HepG2 (cell line): ENCODE measurements around the gene PTH1R. TPM values are rescaled to one million over a fixed set of nuclear protein-coding genes. Genes with fewer than 3 reads are reported as not detected.
A peak's percentile ranks its signal among the peaks of the same experiment; 100 is the strongest.

Source experiments
- ATAC-seq: fragments of 200-7000 bp; cut with Tn5 transposase; 3 replicates; pipeline ENCODE4 v1.9.1; 2020; ENCODE audit warnings: mild to moderate bottlenecking, moderate library complexity
- BruUV-seq: library from RNA; stranded (reverse); fragments of 400-500 nt; replicated peaks from 2 replicates; lab custom pipeline; 2021; lab: Mats Ljungman, UMichigan
- CTCF ChIA-PET: fragments of 300-600 bp; formaldehyde crosslinking; extraction: SDS; loops from one replicate; lab custom pipeline; 2021; ENCODE audit warnings: low total read pairs, inconsistent platforms, low intra/inter-chr PET ratio; lab: Yijun Ruan, JAX
- POLR2A ChIA-PET: fragments of 350-600 bp; sonication (Branson Sonifier 250); formaldehyde crosslinking; loops from one replicate; lab custom pipeline; 2020; ENCODE audit warnings: antibody characterized with exemption, inconsistent platforms; lab: Yijun Ruan, JAX
- DNase-seq: peaks from one replicate; pipeline ENCODE4 v3.0.0-alpha.2; 2015; ENCODE audit warnings: low spot score
- FAIRE-seq: peaks from 3 replicates; lab custom pipeline; 2011; peaks lifted over from hg19 to GRCh38; lab: Jason Lieb, UNC
- H2AFZ ChIP-seq: one replicate; pipeline ENCODE4 v1.6.1; 2011; ENCODE audit warnings: low read length, inconsistent platforms
- H3K27ac ChIP-seq: fragments of 300-600 bp; 3 replicates; pipeline ENCODE4 v1.8.0; 2011; ENCODE audit warnings: mixed run types, mild to moderate bottlenecking, mixed read lengths, low read length, inconsistent platforms; ENCODE audit not compliant: insufficient read depth; ENCODE audit errors: extremely low read length
- H3K27me3 ChIP-seq, 2 experiments: fragments of 200-600 bp in 1 of 2; 2 replicates in 1 of 2; 3 replicates in 1 of 2; pipeline versions ENCODE4 v1.6.0 to v1.8.0; 2011; ENCODE audit warnings: low read length in 2 of 2, mild to moderate bottlenecking in 2 of 2, moderate library complexity in 2 of 2, inconsistent platforms in 1 of 2; ENCODE audit not compliant: insufficient read depth in 2 of 2, control insufficient read depth in 1 of 2
- H3K36me3 ChIP-seq, 2 experiments: fragments of 200-600 bp in 1 of 2; replicated peaks in 1 of 2; 2 replicates in 1 of 2; 3 replicates in 1 of 2; pipeline versions ENCODE4 v1.5.1 to v1.8.0; 2011; ENCODE audit warnings: low read length in 2 of 2, inconsistent platforms in 1 of 2; ENCODE audit not compliant: insufficient read depth in 2 of 2, control insufficient read depth in 1 of 2
- H3K4me1 ChIP-seq: 2 replicates; pipeline ENCODE4 v1.5.1; 2012; ENCODE audit warnings: low read length, inconsistent platforms; ENCODE audit not compliant: insufficient read depth
- H3K4me2 ChIP-seq: 2 replicates; pipeline ENCODE4 v1.6.0; 2011; ENCODE audit warnings: low read depth, low read length, inconsistent platforms
- H3K4me3 ChIP-seq, 3 experiments: fragments of 200-600 bp in 1 of 3; sonication (generic), shearing (Covaris generic) in 1 of 3; replicated peaks in 1 of 3; 2 replicates each; pipeline ENCODE4 v1.5.1; 2011 to 2016; ENCODE audit warnings: low read length in 3 of 3, inconsistent platforms in 2 of 3, low read depth in 2 of 3, mild to moderate bottlenecking in 2 of 3, control low read depth in 1 of 3, mixed read lengths in 1 of 3; ENCODE audit not compliant: insufficient read depth in 1 of 3
- H3K79me2 ChIP-seq: one replicate; pipeline ENCODE4 v1.6.1; 2011; ENCODE audit warnings: low read length, inconsistent platforms; ENCODE audit not compliant: insufficient read depth
- H3K9ac ChIP-seq: 2 replicates; pipeline ENCODE4 v1.6.0; 2011; ENCODE audit warnings: mild to moderate bottlenecking, low read depth, low read length, inconsistent platforms; ENCODE audit not compliant: insufficient read depth
- H3K9me3 ChIP-seq: 2 replicates; pipeline ENCODE4 v1.5.1; 2012; ENCODE audit warnings: mild to moderate bottlenecking, low read length
- H4K20me1 ChIP-seq: 2 replicates; pipeline ENCODE4 v1.6.0; 2011; ENCODE audit warnings: inconsistent platforms, mild to moderate bottlenecking, low read length, moderate library complexity; ENCODE audit not compliant: insufficient read depth
- MYNN ChIP-seq: sonication (generic); formaldehyde crosslinking; IDR thresholded peaks from 2 replicates; pipeline ENCODE4 v1.4.0; 2020; ENCODE audit warnings: mild to moderate bottlenecking, low read depth, missing genetic modification reagents
- NFE2 ChIP-seq: sonication (generic); formaldehyde crosslinking; IDR thresholded peaks from 2 replicates; pipeline ENCODE4 v1.4.0; 2020; ENCODE audit warnings: missing genetic modification reagents
- PRMT3 ChIP-seq: sonication (generic); formaldehyde crosslinking; IDR thresholded peaks from 2 replicates; pipeline ENCODE4 v1.8.1; 2022; ENCODE audit warnings: low read depth, mild to moderate bottlenecking, moderate library complexity, missing genetic modification reagents, borderline replicate concordance
- RFX3 ChIP-seq: IDR thresholded peaks from 2 replicates; pipeline ENCODE4 v1.6.1; 2016; ENCODE audit warnings: missing biosample characterization, missing genetic modification reagents
- YY1 ChIP-seq: IDR thresholded peaks from 2 replicates; pipeline ENCODE4 v1.6.1; 2011; ENCODE audit warnings: low read length, low read depth, moderate library complexity, mild to moderate bottlenecking; ENCODE audit not compliant: insufficient read depth, insufficient replicate concordance
- ZBTB42 ChIP-seq: sonication (generic); formaldehyde crosslinking; IDR thresholded peaks from 2 replicates; pipeline ENCODE4 v1.5.0; 2020; ENCODE audit warnings: mild to moderate bottlenecking, missing genetic modification reagents
- ZNF317 ChIP-seq: sonication (generic); formaldehyde crosslinking; IDR thresholded peaks from 2 replicates; pipeline ENCODE4 v1.5.0; 2020; ENCODE audit warnings: mild to moderate bottlenecking, missing genetic modification reagents
- ZNF577 ChIP-seq: sonication (generic); formaldehyde crosslinking; IDR thresholded peaks from 2 replicates; pipeline ENCODE4 v1.4.0; 2020; ENCODE audit warnings: mild to moderate bottlenecking, low read depth, missing genetic modification reagents, borderline replicate concordance
- ZNF674 ChIP-seq: sonication (generic); formaldehyde crosslinking; IDR thresholded peaks from 2 replicates; pipeline ENCODE4 v1.5.0; 2020; ENCODE audit warnings: low read depth, mild to moderate bottlenecking, missing genetic modification reagents
- ZNF775 ChIP-seq: sonication (generic); formaldehyde crosslinking; IDR thresholded peaks from 2 replicates; pipeline ENCODE4 v1.4.0; 2020; ENCODE audit warnings: missing genetic modification reagents, mild to moderate bottlenecking, moderate library complexity, borderline replicate concordance
- WGBS: methylation state at CpG from one replicate; pipeline ENCODE4 v1.1.6; 2017; ENCODE audit warnings: low lambda C conversion rate; 5-methylcytosine and 5-hydroxymethylcytosine counted together
- in situ Hi-C: cut with HindIII; loops from 2 replicates; pipeline ENCODE4 v1.10.0; 2017; ENCODE audit warnings: low pct_unique_long_range_greater_than_20kb; ENCODE audit not compliant: extremely low pct_ligation_motif_present
- intact Hi-C: fragments of 100-400 bp; cut with micrococcal nuclease; formaldehyde crosslinking; loops from one replicate; pipeline ENCODE4 v1.10.0; 2022; ENCODE audit not compliant: unreplicated experiment
- polyA plus RNA-seq, 8 experiments: library from polyadenylated mRNA; depleted of rRNA in 3 of 8; stranded (reverse) in 7 of 8; unstranded in 1 of 8; fragments of >200 nt; fragmentation: Illumina TruSeq in 4 of 8; extraction: Trizol in 4 of 8; gene quantifications; 2 replicates each; pipeline versions ENCODE4 v1.2.1 to v1.2.3, GENCODE V29; 2011 to 2016; ENCODE audit warnings: low read depth in 4 of 8, missing spikeins in 1 of 8, mixed read lengths in 1 of 8; ENCODE audit not compliant: insufficient read depth in 1 of 8
- total RNA-seq, 5 experiments: library from RNA; depleted of rRNA; stranded (reverse); fragments of >200 nt; fragmentation: Illumina TruSeq; extraction: Trizol; gene quantifications; 2 replicates each; pipeline ENCODE4 v1.2.3, GENCODE V29; 2016; ENCODE audit warnings: low read depth in 1 of 5
- TF ChIP-seq, protein P1 (sequence below): sonication (generic); formaldehyde crosslinking; IDR thresholded peaks from 2 replicates; pipeline ENCODE4 v1.4.0; 2020; ENCODE audit warnings: missing genetic modification reagents

The PTH1R gene
- total and polyA plus RNA-seq, 2 of the 13 experiments (the other 11 are each of a cell fraction or from before 2014, with no cell fraction given) = not detected

DNA sequence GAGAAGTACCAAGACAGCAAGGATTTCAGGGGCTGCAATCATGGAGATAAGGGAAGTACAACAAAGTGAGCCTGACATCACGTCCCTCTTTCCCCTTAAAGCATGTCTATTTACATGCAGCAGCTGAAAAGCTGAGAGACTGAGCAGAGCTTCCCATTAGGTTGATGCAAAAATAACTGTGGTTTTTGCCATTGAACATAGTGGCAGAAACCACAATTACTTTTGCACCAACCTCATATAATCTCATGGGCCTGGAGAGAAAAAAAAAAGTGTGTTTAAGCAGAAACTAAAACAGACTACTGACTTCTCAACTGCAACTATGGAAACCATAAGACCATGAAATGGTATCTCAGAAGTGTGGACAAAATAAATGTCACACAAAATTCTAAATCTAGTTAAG is 50.8 kb downstream of the PTH1R start:
- in situ Hi-C loops = no loop called here
- Histone ChIP-seq H3K27ac (no peak overlapping the region), H3K4me2 (no peak overlapping the region), H3K9ac (no peak overlapping the region), H2AFZ (no peak overlapping the region), H3K79me2 (peaks cover 35% of the 10 kb centered on the region), H3K9me3 (no peaks in the 10 kb centered on the region), H3K27me3 (no peaks in the 10 kb centered on the region), H4K20me1 (peaks cover 32% of the 10 kb centered on the region), H3K4me1 (peaks cover 33% of the 10 kb centered on the region), H3K36me3 (peaks cover 25 to 61% of the 10 kb centered on the region in 2 experiments), H3K4me3 (no peak overlapping the region)
- 100% methylated on average over 1 of the region's 1 CpG for WGBS
- TF ChIP-seq MYNN (no peak), ZNF317 (CRISPR knock-in tag) (peak; percentile 95), ZNF775 (CRISPR knock-in tag) (no peak), ZBTB42 (CRISPR knock-in tag) (no peak), YY1 (no peak)
- intact Hi-C loops = loop anchor here (10.0 kb wide), 1 partner anchor 47 kb away; the partner anchor contains the start of genes CCDC12 and NBEAL2
- DNase-seq (no peak), ATAC-seq (no peak), FAIRE-seq (no peak)
- ChIA-PET POLR2A (no interaction called here), CTCF (no interaction called here)
- BruUV-seq = no TSS peak

DNA sequence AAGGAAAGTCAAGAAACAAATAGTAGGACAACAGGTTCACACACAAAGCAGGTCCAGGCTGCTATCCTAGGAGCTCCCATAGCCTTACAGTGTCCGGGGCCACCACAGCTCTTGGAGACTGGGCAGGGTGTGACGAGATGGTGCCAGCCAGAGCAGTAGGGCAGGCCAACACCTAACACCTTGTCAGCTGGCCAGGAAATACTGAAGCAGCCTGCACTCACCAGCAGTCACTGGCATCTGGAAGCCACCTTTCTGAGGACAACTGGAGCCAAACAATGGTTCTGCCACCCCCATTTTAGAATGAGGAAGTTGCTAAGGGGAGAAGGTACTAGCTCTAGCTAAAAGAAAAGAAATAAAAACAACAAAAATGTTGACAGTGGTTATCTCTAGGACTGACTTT is 51.8 kb downstream of the PTH1R start:
- no peak overlapping the region for H2AFZ ChIP-seq
- intact Hi-C loops = loop anchor here (10.0 kb wide), 1 partner anchor 45 kb away; the partner anchor contains the start of genes CCDC12 and NBEAL2
- in situ Hi-C loops = no loop called here
- H3K36me3 ChIP-seq = peaks cover 21 to 54% of the 10 kb centered on the region in 2 experiments
- TF ChIP-seq NFE2 (CRISPR knock-in tag) = no peak
- no peak for TF ChIP-seq RFX3 (CRISPR knock-in tag)
- no peak for TF ChIP-seq ZNF577
- no peak for TF ChIP-seq ZNF674
- TF ChIP-seq, protein P1, sequence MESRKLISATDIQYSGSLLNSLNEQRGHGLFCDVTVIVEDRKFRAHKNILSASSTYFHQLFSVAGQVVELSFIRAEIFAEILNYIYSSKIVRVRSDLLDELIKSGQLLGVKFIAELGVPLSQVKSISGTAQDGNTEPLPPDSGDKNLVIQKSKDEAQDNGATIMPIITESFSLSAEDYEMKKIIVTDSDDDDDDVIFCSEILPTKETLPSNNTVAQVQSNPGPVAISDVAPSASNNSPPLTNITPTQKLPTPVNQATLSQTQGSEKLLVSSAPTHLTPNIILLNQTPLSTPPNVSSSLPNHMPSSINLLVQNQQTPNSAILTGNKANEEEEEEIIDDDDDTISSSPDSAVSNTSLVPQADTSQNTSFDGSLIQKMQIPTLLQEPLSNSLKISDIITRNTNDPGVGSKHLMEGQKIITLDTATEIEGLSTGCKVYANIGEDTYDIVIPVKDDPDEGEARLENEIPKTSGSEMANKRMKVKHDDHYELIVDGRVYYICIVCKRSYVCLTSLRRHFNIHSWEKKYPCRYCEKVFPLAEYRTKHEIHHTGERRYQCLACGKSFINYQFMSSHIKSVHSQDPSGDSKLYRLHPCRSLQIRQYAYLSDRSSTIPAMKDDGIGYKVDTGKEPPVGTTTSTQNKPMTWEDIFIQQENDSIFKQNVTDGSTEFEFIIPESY (CRISPR knock-in tag) = no peak
- TF ChIP-seq PRMT3 = no peak
- H3K9me3 ChIP-seq = no peaks in the 10 kb centered on the region
- H3K27me3 ChIP-seq = no peaks in the 10 kb centered on the region
- peaks cover 43% of the 10 kb centered on the region for H3K4me1 ChIP-seq
- ChIA-PET CTCF (no interaction called here), POLR2A (no interaction called here)
- 92% methylated on average over 2 of the region's 2 CpGs for WGBS
- no peak overlapping the region for H3K9ac ChIP-seq
- ATAC-seq (no peak), DNase-seq (no peak), FAIRE-seq (no peak)
- no peak overlapping the region for H3K27ac ChIP-seq
- H4K20me1 ChIP-seq = peaks cover 26% of the 10 kb centered on the region
- H3K4me3 ChIP-seq = no peak overlapping the region
- peaks cover 45% of the 10 kb centered on the region for H3K79me2 ChIP-seq
- BruUV-seq = no TSS peak
- H3K4me2 ChIP-seq = no peak overlapping the region
